Measurements from ENCODE around the gene WARS2. TPM values are rescaled to one million over a fixed set of nuclear protein-coding genes. Genes with fewer than 3 reads are reported as not detected.

The WARS2 gene
- total RNA-seq, 1 experiment from 2014 or later: 12.9 TPM

- DNase-seq (ENCODE audit: low read depth): no peak
Measured at GRCh38 chr1:118984086-118984721, 156.2 kb downstream of the WARS2 start.

GRCh38 chr1:118983558-118984041 lies 156.9 kb downstream of the WARS2 start:
- DNase-seq (ENCODE audit: low read depth): no peak

GRCh38 chr1:118982821-118983557 lies 157.5 kb downstream of the WARS2 start:
- no peak for DNase-seq (ENCODE audit: low read depth)

GRCh38 chr1:118982266-118982665 lies 158.2 kb downstream of the WARS2 start:
- no peak for DNase-seq (ENCODE audit: low read depth)

- DNase-seq (ENCODE audit: low read depth): no peak
Measured at GRCh38 chr1:118981436-118981835, 159.0 kb downstream of the WARS2 start.

Other genes with a start within 250 kb of the WARS2 start
- gene TBX15, start 152.3 kb downstream of the WARS2 start, total RNA-seq (2014; rRNA removed; shearing (Covaris generic)): 1.5 and 2.9 TPM in 2 replicates
- gene HAO2, start 228.1 kb upstream of the WARS2 start, total RNA-seq (2014; rRNA removed; shearing (Covaris generic)): not detected in 2 replicates